Hematopoietic multipotent progenitor cell (in vitro differentiated cells): ENCODE results near the gene NDUFS7. TPM values are rescaled to one million over a fixed set of nuclear protein-coding genes. Genes with fewer than 3 reads are reported as not detected.
A peak's percentile ranks its signal among the peaks of the same experiment; 100 is the strongest.
"Not testable (repeated sequence)": the region's sequence is repeated elsewhere in the genome, so short reads cannot be mapped to it uniquely, and the experiment has no call there.

Experiments
- DNase-seq, 3 donors: peaks; one replicate each; pipeline ENCODE4 v3.0.0-alpha.2; 2011 to 2015; ENCODE audit warnings: low read depth in 2 of 3, low spot score in 2 of 3
- total RNA-seq: library from RNA; depleted of rRNA; stranded (reverse); fragments of >200 nt; gene quantifications from one replicate; pipeline ENCODE4 v1.2.3, GENCODE V29; 2012

NDUFS7 gene
- total RNA-seq, 1 donor = 121 TPM

DNA sequence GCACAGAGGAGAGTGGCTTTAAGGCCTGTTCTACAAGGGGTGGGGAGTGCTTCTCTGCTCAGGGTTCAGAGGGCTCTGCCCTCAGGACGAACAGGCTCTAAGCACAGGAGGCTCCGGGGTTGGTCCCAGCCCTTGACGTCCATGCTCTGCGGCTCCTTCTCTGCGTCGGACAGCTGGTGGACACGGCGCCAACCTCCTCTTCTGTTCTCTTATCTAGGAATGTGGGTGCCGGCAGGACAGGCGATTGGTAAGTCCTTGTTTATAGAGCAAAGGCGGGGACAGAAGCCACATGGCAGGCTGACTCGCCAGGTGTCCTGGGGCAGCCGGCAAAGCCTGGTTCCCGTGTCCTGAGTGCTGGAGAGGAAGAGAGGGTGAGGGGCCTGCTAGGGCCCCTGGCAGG lies 46.0 kb downstream of the NDUFS7 start:
- no peak for DNase-seq

DNA sequence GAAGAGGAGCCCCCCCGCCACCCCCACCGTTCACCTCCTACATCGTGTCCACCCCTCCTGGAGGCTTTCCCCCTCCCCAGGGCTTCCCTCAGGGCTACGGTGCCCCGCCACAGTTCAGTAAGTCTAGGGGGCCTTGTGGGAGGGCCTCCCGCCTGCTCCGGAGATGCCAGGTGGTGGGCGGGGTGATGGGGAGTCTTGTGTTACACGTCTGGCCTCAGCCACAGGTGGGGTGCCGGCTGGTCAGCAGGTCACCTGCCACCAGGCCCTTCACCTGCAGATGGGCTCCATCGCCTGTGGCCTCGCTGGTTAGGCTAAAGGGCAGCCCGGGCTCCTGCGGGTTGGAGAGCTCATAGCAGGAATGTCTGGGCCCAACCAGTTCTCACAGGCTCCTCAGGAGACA lies 46.5 kb downstream of the NDUFS7 start:
- DNase-seq = no peak

DNA sequence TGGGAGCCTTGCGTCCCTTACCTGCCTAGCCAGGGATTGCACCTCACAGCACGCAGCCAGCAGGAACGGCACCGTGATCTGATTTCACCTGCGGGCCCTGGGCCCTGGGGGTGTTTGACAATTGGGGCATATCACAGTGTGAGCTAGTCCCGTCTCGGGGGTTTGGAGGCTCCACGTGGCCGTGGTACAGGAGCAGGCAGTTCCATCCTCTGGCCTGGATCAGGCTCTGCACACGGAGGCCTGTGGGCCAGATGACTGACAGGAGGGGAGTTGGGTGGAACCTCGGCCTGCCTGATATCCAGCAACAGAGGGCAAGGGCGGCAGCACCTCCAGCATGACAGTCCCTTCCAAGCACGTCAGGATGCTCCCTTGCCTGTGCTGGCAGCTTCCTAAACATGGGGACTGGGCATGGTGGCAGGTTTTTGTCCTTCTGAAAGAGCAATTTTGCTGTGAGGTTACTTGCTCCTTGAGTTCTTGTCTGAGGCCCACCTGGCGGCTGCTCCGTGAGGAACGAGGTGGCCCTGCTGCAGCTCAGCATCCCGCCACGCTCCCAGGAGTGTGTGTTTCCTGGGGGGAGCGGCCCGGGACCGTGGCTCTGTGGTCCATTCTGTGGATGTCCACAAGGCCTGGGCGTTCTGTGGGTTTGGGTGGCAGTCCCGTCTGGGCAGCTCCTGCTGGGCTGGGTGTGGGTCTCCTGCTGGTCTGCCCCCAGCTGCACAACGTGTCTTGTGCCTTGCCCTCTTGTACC lies 48.2 kb downstream of the NDUFS7 start:
- DNase-seq = no peak

DNA sequence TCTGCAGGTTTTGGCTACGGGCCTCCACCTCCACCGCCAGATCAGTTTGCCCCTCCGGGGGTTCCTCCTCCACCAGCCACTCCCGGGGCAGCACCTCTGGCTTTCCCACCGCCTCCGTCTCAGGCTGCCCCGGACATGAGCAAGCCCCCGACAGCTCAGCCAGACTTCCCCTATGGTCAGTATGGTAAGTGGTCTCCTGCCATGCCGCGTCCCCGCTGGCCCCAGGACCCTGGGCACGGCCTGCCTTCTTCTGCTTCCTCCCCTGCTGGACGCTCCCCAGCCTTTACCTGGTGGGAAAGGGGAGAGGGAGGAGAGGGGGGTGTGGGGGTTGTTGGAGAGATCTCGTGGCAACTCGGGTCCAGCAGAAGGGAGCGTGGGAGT lies 48.8 kb downstream of the NDUFS7 start:
- no peak for DNase-seq

DNA sequence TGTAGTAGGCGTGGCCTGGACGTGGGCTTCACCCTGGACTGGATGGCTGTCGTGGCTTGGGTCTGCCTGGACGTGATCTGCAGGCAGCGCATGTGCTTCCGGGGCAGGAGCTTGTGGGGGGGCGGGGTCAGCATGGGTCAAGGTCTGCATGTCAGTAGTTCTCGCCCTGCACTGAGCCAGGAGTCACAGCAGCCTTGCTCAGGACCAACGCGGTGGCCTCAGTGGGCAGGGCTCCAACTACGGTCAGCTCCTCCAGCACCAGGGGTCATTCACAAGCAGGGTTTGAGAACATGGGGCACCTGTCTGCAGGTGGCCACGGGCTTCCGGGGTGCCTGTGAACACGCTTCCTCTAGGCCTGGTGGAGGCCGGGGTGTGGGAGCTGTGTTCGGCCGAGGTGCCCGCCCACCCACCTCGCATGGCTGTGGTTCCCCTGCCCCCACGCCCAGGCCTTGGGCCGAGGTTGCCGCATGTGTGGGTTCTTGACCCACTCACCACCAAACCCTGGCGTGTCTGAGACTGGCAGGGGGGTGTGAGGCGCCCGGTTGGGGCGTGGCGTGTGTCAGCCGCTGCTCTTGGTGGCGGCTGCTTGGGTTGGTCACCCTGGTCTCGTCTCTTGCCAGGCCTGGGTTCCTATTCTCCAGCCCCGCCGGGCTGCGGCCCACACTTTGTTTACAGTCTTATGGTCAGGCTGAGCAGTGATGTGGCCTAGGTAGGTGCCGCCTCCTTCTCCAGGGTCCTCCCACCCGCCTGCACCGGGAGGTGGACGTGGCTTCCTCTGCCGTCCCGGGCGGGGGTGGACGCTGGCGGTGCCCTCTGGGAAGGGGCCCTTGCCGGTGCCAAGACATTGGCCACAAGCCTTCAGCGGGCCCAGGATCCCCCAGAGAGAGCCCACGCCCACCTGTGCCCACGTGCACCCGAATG lies 49.7 kb downstream of the NDUFS7 start:
- no peak for DNase-seq

DNA sequence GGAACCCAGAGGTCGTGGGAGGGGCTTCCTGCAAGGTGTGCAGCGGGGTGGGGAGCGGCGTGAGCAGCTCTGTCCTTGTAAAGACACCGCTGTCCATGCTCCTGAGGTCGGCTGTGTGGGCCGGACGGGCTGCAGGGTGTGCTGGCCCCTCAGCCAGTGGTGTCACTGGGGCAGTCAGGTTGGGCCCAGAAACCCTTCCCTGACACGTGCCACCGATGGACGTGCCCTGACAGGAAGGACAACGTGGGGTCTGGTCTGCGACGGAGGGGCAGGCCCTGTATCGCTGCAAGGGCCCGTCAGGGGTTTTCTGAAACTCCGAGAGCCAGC lies 50.3 kb downstream of the NDUFS7 start:
- no peak for DNase-seq

DNA sequence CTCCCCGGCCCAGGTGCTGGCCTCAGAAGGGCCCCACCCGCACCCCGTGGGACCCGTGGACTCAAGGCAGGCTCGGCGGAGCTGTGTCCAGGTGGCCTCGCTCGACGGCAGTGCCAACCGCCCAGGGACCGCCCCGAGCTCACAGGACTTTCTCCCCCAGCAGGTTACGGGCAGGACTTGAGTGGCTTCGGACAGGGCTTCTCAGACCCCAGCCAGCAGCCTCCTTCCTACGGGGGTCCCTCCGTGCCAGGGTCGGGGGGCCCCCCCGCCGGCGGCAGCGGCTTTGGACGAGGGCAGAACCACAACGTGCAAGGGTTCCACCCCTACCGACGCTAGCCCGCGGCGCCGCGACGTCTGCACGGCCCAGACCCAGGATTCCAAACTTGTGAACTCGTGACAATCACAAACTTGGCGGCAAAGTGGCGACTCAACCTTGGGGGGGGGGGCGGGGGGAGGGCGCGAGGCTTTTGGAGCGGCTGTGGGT lies 50.9 kb downstream of the NDUFS7 start:
- DNase-seq = no peak

DNA sequence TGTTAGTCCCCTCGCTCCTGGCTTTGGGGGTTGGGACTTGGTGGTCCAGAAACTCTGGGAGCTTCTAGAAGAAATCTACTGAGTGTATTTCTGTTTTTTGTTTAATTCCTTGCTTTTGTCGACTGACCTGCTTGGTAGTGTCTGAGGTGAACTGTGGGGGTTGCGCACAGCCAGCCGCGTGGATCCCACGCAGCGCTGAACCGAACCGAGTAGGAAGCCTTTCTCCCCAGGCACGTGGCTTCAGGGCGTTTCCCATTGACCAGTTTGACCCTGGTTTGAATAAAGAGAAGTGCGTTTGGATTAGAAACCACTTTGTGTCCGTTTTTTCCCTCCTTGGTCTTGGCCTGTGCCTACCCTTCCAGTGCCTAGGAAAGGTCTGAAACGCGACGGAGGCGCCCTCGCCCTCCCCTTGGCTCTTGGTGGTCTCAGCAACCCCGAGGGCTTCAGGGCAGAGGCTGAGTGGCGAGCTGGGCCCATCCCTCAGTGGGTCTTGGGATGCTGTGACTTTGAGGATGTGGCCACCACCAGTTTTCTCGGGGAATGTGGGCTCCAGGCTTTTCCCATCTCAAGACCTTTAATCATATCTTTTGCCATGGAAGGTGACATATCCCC lies 51.8 kb downstream of the NDUFS7 start:
- no peak for DNase-seq

DNA sequence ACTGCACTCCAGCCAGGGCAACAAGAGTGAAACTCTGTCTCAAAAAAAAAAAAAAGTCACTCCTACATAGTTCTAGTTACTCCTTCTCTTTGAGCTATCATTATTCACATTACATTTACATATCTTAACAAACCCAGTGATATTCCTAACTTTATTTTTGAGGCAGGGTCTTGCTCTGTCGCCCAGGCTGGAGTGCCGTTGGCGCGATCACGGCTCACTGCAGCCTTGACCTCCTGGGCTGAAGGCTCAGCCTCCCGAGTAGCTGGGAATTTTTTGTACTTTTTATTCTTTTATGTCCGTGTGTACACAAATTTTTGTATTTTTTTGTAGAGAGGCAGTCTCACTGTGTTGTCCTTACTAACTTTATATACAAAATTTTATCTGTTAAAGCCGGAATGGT lies 53.9 kb downstream of the NDUFS7 start:
- no peak for DNase-seq

DNA sequence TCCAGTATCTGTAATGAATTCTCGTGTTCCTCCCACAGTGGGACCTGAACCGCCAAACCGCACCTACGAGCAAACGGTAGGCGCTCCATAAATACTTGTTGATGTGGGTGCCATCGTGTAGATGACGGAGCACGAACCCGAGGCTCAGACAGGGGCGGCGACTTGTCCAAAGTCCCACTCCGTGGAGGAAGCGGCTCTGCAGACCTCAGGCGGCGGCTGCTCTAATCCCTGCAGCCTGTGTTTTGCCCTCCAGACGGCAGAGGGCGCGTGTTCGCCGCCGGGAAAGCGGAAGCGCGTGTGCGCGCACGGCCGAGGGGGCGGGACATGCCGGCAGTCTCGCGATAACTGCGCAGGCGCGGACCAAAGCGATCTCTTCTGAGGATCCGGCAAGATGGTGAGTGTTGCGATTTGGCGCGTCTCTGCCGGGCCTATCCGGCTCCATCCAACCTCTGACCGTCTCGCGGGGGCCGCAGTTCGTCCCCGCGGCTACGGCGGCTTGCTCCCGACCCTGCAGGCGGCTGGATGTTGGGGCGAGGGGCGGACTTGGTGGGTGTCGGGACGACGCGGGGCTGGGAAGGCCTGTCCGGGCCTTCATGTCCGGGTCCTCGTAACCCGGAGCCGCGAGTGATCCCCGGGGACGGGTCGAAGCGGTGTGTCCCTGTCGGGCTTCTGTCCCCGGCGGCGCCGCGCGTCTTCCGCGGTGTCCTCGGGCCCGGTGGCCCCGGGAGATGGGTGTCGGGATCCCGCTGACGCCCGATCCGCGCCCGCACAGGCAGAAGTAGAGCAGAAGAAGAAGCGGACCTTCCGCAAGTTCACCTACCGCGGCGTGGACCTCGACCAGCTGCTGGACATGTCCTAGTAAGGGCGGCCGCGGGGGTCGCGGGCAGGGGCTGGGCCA lies 54.6 kb downstream of the NDUFS7 start, which contains the start of gene RPS15:
Gene RPS15, plus strand, starts transcription at position 362 of the 898 bp plus-strand sequence. Its CDS starts 30 bp downstream, at position 392.
- DNase-seq = peak; percentile 95 to 97 (median 95)

DNA sequence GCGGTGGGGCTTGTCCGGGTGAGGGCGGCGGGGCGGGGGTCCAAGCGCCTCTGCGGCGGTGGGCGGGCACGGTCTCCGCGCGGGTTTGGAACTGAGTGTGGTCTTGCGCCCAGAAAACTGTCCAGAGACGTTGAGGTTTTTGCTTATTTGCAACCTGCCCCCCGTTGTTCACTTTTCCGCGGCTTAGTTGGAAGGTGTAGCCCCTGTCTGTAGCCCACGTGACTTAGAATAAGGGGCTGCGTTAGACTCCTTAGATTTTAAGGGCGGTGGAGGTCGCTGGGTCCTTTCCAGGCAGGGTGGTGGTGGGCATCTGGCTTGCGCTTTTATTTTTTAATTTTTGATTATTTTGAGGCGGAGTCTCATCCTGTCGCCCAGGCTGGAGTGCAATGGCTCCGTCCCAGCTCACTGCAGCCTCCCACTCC lies 55.2 kb downstream of the NDUFS7 start:
- DNase-seq = no peak

DNA sequence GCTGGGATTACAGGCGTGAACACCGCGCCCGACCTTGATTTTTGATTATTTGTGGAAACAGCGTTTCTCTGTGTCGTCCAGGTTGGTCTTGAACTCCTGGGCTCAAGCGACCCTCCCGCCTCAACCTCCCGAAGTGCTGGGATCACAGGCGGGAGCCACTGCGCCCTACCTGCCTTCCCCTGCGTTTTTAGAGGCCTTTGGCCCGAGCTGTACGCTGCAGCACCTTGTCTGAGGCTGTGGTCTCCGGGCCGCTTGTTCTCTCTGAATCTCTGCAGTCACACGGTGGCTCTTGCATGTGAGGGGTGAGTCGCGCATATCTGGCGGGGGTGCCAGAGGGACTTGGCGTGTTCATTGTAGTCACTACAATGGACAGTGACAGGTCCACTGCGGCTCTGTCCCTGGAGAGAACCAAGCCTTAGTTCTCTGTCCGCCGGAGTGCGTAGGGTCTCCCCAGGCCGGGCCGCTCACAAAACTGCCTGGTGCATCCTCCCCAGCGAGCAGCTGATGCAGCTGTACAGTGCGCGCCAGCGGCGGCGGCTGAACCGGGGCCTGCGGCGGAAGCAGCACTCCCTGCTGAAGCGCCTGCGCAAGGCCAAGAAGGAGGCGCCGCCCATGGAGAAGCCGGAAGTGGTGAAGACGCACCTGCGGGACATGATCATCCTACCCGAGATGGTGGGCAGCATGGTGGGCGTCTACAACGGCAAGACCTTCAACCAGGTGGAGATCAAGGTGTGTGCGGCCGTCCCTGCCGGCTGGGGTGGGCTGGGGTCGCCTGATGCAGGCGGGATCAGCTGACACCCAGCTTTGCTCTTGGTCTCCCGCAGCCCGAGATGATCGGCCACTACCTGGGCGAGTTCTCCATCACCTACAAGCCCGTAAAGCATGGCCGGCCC lies 56.1 kb downstream of the NDUFS7 start:
- not testable (repeated sequence) for DNase-seq

DNA sequence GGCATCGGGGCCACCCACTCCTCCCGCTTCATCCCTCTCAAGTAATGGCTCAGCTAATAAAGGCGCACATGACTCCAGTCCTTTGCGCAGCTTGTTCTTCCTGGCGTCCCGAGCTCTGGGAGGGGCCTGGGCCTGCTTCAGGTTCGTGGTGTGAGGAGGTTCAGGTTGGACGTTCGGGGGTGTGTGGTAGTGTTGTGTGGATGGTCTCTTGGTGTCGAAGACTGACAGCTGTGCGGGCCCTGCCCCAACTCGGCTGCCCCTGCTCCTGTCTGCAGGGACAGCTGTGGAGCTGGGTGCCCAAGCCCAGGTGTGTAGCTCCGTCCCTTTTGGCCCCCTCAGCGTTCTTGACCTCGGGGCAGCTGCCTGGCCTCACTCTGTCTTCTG lies 56.7 kb downstream of the NDUFS7 start:
- DNase-seq = no peak

DNA sequence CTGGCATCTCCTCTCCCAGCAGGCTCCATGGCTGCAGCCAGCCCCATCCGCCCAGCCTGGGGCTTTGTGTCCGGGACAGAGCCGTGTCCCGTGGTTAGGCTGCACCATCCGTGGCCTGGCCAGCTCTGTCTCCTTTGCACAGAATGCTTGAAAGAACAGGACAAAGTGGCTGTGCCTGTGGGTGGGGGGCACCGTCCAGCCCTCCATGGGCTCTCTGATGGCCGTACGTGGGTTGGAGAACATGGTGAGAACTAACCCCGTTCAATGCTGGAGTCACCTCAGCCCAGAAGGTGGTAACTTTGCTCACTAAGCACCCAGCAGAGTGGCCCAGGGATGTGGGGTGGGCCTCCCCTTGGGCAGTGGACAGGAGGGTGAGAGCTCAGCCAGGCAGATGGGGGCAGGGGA lies 57.3 kb downstream of the NDUFS7 start:
- DNase-seq = no peak

DNA sequence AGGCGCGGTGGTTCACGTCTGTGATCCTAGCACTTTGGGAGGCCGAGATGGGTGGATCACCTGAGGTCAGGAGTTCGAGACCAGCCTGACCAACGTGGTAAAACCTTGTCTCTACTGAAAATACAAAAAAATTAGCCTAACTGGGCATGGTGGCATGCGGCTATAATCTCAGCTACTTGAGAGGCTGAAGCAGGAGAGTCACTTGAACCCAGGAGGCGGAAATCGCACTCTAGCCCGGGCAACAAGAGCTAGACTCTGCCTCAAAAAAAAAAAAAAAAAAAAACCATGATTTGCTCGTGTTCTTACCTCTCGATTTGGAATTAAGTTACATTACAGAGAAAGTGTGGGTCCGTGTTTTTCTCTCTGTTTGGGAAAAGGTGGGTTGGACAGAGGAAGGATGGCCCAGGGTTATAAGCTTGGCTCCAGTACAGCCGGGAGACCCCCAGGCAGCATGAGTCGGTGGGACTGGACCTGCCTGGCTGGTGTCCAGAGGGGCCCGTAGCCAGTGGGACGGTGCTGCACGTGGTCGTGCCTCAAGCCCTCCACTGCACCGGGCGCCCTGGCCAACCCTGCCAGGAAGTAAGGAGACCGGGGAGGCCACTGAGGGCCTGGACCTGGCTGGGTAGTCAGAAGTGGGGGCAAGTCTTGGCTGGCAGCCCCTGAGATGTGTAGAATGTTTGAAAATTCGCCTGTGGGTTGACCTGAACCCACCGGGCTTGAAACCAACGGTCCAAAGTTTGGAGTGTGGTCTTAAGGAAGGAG lies 58.2 kb downstream of the NDUFS7 start:
- DNase-seq = no peak
